ENCODE results near the gene GNAL. TPM values are rescaled to one million over a fixed set of nuclear protein-coding genes. Genes with fewer than 3 reads are reported as not detected.

The GNAL gene
- total RNA-seq, 4 donors from 2014 or later = 13.5 to 24.6 (median 19.9) TPM

- 72 to 84% methylated on average over 6 to 12 of the region's 12 CpGs for WGBS, 2 donors (ENCODE audit: low coverage in 1 of 2)
- Histone ChIP-seq H3K9me3 (no peaks in the 10 kb centered on the region), H3K27me3 (no peaks in the 10 kb centered on the region), H3K4me1 (no peaks in the 10 kb centered on the region), H3K27ac (no peak overlapping the region), H3K36me3 (no peaks in the 10 kb centered on the region), H3K4me3 (no peak overlapping the region)
- TF ChIP-seq CTCF (IDR thresholded peaks at IDR 0.05) (no peak), POLR2AphosphoS5 (IDR thresholded peaks at IDR 0.05) (no peak), POLR2A (IDR thresholded peaks at IDR 0.05) (no peak), EP300 (IDR thresholded peaks at IDR 0.05) (no peak)
- no peak for ATAC-seq
These were observed 137.8 kb downstream of the GNAL start for GRCh38 chr18:11826836-11827235.

GRCh38 chr18:11828786-11829432 is 139.8 kb downstream of the GNAL start:
- Histone ChIP-seq H3K27ac (no peak overlapping the region), H3K4me1 (no peaks in the 10 kb centered on the region), H3K36me3 (no peaks in the 10 kb centered on the region), H3K4me3 (no peak overlapping the region), H3K27me3 (no peaks in the 10 kb centered on the region), H3K9me3 (no peaks in the 10 kb centered on the region)
- no peak for ATAC-seq
- TF ChIP-seq POLR2A (IDR thresholded peaks at IDR 0.05) (no peak), POLR2AphosphoS5 (IDR thresholded peaks at IDR 0.05) (no peak), CTCF (IDR thresholded peaks at IDR 0.05) (no peak), EP300 (IDR thresholded peaks at IDR 0.05) (no peak)
- 55 to 69% methylated on average over 5 of the region's 6 CpGs for WGBS, 2 donors (ENCODE audit: low coverage in 1 of 2)

GRCh38 chr18:11830585-11830984 is 141.5 kb downstream of the GNAL start:
- Histone ChIP-seq H3K9me3 (no peaks in the 10 kb centered on the region), H3K27ac (no peak overlapping the region), H3K27me3 (no peaks in the 10 kb centered on the region), H3K4me1 (no peaks in the 10 kb centered on the region), H3K4me3 (no peak overlapping the region), H3K36me3 (no peaks in the 10 kb centered on the region)
- ATAC-seq = no peak
- 96 to 100% methylated on average over 3 to 4 of the region's 4 CpGs for WGBS, 2 donors (ENCODE audit: low coverage in 1 of 2)
- TF ChIP-seq POLR2AphosphoS5 (IDR thresholded peaks at IDR 0.05) (no peak), EP300 (IDR thresholded peaks at IDR 0.05) (no peak), CTCF (IDR thresholded peaks at IDR 0.05) (no peak), POLR2A (IDR thresholded peaks at IDR 0.05) (no peak)

- WGBS, 2 donors (ENCODE audit: low coverage in 1 of 2) = 86 to 87% methylated on average over 3 of the region's 3 CpGs
- Histone ChIP-seq H3K4me3 (no peak overlapping the region), H3K4me1 (no peaks in the 10 kb centered on the region), H3K36me3 (no peaks in the 10 kb centered on the region), H3K9me3 (no peaks in the 10 kb centered on the region), H3K27me3 (no peaks in the 10 kb centered on the region), H3K27ac (no peak overlapping the region)
- TF ChIP-seq POLR2A (IDR thresholded peaks at IDR 0.05) (no peak), POLR2AphosphoS5 (IDR thresholded peaks at IDR 0.05) (no peak), EP300 (IDR thresholded peaks at IDR 0.05) (no peak), CTCF (IDR thresholded peaks at IDR 0.05) (no peak)
- ATAC-seq = no peak
These were observed 142.9 kb downstream of the GNAL start for GRCh38 chr18:11831921-11832320.

- no peak for TF ChIP-seq EP300 (IDR thresholded peaks at IDR 0.05)
- TF ChIP-seq POLR2AphosphoS5 (IDR thresholded peaks at IDR 0.05) = no peak
- TF ChIP-seq CTCF (IDR thresholded peaks at IDR 0.05) = no peak
- no peak for TF ChIP-seq POLR2A (IDR thresholded peaks at IDR 0.05)
- WGBS, 2 donors (ENCODE audit: low coverage in 1 of 2) = 72 to 91% methylated on average over 4 to 5 of the region's 5 CpGs
These were observed 145.7 kb downstream of the GNAL start for GRCh38 chr18:11834772-11835171.

More at GRCh38 chr18:11834772-11835171, 145.7 kb downstream of the GNAL start:
- H3K27ac ChIP-seq = no peak overlapping the region
- H3K36me3 ChIP-seq = no peaks in the 10 kb centered on the region
- H3K4me1 ChIP-seq = no peaks in the 10 kb centered on the region
- no peaks in the 10 kb centered on the region for H3K9me3 ChIP-seq
- no peak for ATAC-seq
- no peaks in the 10 kb centered on the region for H3K27me3 ChIP-seq
- no peak overlapping the region for H3K4me3 ChIP-seq
